ENCODE measurements around the gene UBASH3A. TPM values are rescaled to one million over a fixed set of nuclear protein-coding genes. Genes with fewer than 3 reads are reported as not detected.
A peak's percentile ranks its signal among the peaks of the same experiment; 100 is the strongest.

UBASH3A gene
- total RNA-seq, 2 experiments from 2014 or later, result 59.7 to 60.8 TPM

DNA sequence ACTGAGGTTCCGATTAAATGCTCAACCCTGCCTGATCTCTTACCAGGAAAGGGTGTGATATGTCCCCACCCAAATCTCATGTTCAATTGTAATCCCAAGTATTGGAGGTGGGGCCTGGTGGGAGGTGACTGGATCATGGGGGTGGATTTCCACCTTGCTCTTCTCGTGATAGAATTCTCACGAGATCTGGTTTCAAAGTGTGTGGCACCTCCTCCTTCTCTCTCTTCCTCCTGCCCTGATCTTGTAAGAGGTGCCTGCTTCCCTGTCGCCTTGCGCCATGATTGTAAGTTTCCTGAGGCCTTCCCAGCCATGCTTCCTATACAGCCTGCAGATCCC lies 57.5 kb downstream of the UBASH3A start:
- ChIA-PET POLR2A (interaction anchor here (1.2 to 1.3 kb wide), 2 partner anchors 38 to 57 kb away, joined by 3 read pairs; partner anchors contain the start of gene UBASH3A), CTCF (no interaction called here)
- no peaks in the 10 kb centered on the region for H3K9me3 ChIP-seq (ENCODE audit: control insufficient read depth in 1 of 2, insufficient read depth in 1 of 2, low read length in 2 of 2)
- Mint-ChIP-seq H3K4me1 (ENCODE audit: low read depth) (peaks cover 77% of the 10 kb centered on the region), H3K4me3 (peak overlapping the region; percentile 25), H3K9me3 (no peaks in the 10 kb centered on the region), H3K27me3 (no peaks in the 10 kb centered on the region), H3K36me3 (ENCODE audit: low read depth) (no peaks in the 10 kb centered on the region), H3K27ac (peak overlapping the region; percentile 94)
- H3K36me3 ChIP-seq (ENCODE audit: insufficient read depth, low read length), result no peaks in the 10 kb centered on the region
- no peak overlapping the region for H3K4me3 ChIP-seq (ENCODE audit: low read length)
- DNase-seq, result peak in 1 of 14 experiments; percentile 2
- H3K4me1 ChIP-seq (ENCODE audit: insufficient read depth, low read length), result peaks cover 56% of the 10 kb centered on the region
- ATAC-seq (ENCODE audit: poor library complexity), result no peak
- intact Hi-C loops (cut with DNase I, micrococcal nuclease), result loop anchor here (5.0 kb wide), 2 partner anchors 44 to 66 kb away; no protein-coding TSS in a partner anchor
- no peaks in the 10 kb centered on the region for H3K27me3 ChIP-seq (ENCODE audit: control insufficient read depth in 1 of 2, insufficient read depth in 2 of 2, low read length in 2 of 2)
- H3K27ac ChIP-seq (ENCODE audit: low read depth in 1 of 2, low read length in 2 of 2), result peak overlapping the region in 1 of 2 donors; percentile 41
- TF ChIP-seq, protein P1, sequence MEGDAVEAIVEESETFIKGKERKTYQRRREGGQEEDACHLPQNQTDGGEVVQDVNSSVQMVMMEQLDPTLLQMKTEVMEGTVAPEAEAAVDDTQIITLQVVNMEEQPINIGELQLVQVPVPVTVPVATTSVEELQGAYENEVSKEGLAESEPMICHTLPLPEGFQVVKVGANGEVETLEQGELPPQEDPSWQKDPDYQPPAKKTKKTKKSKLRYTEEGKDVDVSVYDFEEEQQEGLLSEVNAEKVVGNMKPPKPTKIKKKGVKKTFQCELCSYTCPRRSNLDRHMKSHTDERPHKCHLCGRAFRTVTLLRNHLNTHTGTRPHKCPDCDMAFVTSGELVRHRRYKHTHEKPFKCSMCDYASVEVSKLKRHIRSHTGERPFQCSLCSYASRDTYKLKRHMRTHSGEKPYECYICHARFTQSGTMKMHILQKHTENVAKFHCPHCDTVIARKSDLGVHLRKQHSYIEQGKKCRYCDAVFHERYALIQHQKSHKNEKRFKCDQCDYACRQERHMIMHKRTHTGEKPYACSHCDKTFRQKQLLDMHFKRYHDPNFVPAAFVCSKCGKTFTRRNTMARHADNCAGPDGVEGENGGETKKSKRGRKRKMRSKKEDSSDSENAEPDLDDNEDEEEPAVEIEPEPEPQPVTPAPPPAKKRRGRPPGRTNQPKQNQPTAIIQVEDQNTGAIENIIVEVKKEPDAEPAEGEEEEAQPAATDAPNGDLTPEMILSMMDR (IDR thresholded peaks at IDR 0.05), result no peak

DNA sequence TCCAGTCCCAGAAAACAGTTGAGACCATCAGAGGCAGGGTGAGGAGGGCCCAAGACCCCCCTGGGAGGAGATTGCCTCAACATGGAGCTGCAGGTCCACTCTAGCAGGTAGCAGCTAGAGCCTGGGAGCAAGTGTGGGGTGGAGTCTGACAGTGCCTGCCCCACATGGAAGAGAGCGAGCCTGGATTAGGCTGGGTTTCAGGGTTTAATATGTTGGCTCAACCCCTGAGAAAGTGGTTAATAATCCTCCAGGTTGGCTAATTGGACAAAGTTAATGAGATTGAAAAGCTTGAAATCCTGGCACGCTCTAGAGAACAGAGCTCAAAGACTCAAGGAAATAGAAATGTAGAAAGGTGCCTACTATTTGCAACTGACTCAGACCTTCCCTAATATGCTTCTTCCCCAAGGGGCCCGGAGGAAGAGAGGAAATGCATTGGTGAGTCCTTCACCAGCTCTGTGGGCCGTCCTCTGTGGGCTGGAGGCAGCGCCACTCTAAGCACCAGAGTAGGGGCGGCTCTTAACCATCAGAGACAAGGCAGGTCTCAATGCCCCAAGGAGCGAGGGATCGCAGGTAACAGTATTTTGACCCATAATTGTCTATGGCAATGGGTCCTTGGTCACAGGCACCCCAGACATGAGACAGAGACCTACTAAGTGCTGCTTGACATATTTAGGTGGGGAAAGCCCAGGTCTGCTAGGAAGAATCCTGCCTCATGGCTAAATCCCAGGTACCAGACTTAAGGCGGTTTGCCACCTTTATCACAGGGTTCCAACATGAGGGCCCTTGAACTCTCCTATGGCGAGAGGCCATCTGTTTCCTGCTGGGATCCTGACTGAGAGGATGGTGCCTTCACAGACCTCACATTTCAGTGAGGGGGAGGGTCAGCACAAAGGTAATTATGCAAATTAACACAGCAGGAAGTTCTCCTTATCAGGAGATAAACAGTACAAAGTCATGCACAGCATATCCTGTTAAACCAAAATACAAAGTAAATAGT lies 58.5 kb downstream of the UBASH3A start:
- peak overlapping the region; percentile 9 for H3K4me3 Mint-ChIP-seq
- peaks cover 73% of the 10 kb centered on the region for H3K4me1 Mint-ChIP-seq (ENCODE audit: low read depth)
- no peaks in the 10 kb centered on the region for H3K27me3 Mint-ChIP-seq
- intact Hi-C loops (cut with DNase I, micrococcal nuclease), result loop anchor here (5.0 kb wide), 2 partner anchors 45 to 65 kb away; no protein-coding TSS in a partner anchor
- Histone ChIP-seq H3K36me3 (ENCODE audit: insufficient read depth, low read length) (no peaks in the 10 kb centered on the region), H3K27me3 (ENCODE audit: control insufficient read depth in 1 of 2, insufficient read depth in 2 of 2, low read length in 2 of 2) (no peaks in the 10 kb centered on the region), H3K4me1 (ENCODE audit: insufficient read depth, low read length) (peaks cover 49% of the 10 kb centered on the region), H3K27ac (ENCODE audit: low read depth in 1 of 2, low read length in 2 of 2) (no peak overlapping the region), H3K4me3 (ENCODE audit: low read length) (no peak overlapping the region), H3K9me3 (ENCODE audit: control insufficient read depth in 1 of 2, insufficient read depth in 1 of 2, low read length in 2 of 2) (no peaks in the 10 kb centered on the region)
- TF ChIP-seq, protein P1 (IDR thresholded peaks at IDR 0.05), result no peak
- CTCF ChIA-PET, result no interaction called here
- POLR2A ChIA-PET, result interaction anchor here (1.3 kb wide), 1 partner anchor 58 kb away, joined by 3 read pairs; the partner anchor contains the start of gene UBASH3A
- H3K9me3 Mint-ChIP-seq, result no peaks in the 10 kb centered on the region
- ATAC-seq (ENCODE audit: poor library complexity) (no peak), DNase-seq (peak in 1 of 14 experiments; percentile 30)
- peak overlapping the region; percentile 94 for H3K27ac Mint-ChIP-seq
- no peaks in the 10 kb centered on the region for H3K36me3 Mint-ChIP-seq (ENCODE audit: low read depth)

DNA sequence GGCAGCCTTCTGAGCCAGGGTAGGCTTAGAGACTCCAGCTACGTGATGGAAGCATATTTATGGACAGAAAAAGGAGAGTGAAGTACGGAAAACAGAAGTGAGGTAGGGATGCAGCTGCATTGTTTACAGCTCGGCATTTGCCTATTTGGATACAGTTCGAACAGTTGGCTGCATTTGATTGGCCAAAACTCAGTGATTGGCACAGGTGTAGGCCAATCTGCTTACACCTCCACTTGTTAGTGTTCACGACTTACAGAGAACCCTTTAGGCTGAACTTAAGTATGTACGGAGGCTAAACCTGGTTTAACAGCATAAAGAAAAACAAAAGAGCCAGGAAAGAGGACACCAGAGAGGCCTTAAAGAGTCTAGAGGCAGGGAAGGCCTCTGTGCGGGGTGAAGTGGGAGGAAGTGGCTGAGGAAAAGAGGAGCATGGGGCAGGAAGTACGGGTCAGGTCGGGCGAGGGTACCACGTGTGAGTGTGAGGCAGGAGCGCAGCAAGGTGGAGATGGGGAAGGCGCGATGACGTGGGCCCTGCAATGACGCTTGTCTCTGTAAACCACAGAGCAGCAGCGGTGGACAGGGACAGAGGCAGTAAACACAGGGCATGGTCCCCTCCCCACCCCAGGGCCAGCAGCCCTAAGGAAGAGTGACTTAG lies 60.3 kb downstream of the UBASH3A start:
- peak overlapping the region; percentile 80 for H3K27ac Mint-ChIP-seq
- peaks cover 77% of the 10 kb centered on the region for H3K4me1 Mint-ChIP-seq (ENCODE audit: low read depth)
- intact Hi-C loops (cut with DNase I, micrococcal nuclease), result loop anchor here (1.0 to 5.0 kb wide), 4 partner anchors 32 to 63 kb away; partner anchors contain the start of gene RSPH1 (in 1 of the 2)
- Histone ChIP-seq H3K9me3 (ENCODE audit: control insufficient read depth in 1 of 2, insufficient read depth in 1 of 2, low read length in 2 of 2) (no peaks in the 10 kb centered on the region), H3K27me3 (ENCODE audit: control insufficient read depth in 1 of 2, insufficient read depth in 2 of 2, low read length in 2 of 2) (no peaks in the 10 kb centered on the region), H3K4me3 (ENCODE audit: low read length) (no peak overlapping the region), H3K27ac (ENCODE audit: low read depth in 1 of 2, low read length in 2 of 2) (peak overlapping the region in 1 of 2 donors; percentile 32), H3K36me3 (ENCODE audit: insufficient read depth, low read length) (no peaks in the 10 kb centered on the region), H3K4me1 (ENCODE audit: insufficient read depth, low read length) (peaks cover 52% of the 10 kb centered on the region)
- H3K27me3 Mint-ChIP-seq, result no peaks in the 10 kb centered on the region
- TF ChIP-seq, protein P1 (IDR thresholded peaks at IDR 0.05), result no peak
- DNase-seq, result peak; percentile 43 to 90 (median 58)
- ChIA-PET CTCF (no interaction called here), POLR2A (interaction anchor here (0.6 kb wide), 1 partner anchor 15 kb away, joined by 3 read pairs; no protein-coding TSS in a partner anchor)
- H3K4me3 Mint-ChIP-seq, result peak overlapping the region; percentile 66
- peak; percentile 71 for ATAC-seq (ENCODE audit: poor library complexity)
- H3K36me3 Mint-ChIP-seq (ENCODE audit: low read depth), result no peaks in the 10 kb centered on the region
- H3K9me3 Mint-ChIP-seq, result no peaks in the 10 kb centered on the region

Measured in CD4-positive, alpha-beta T cell (primary cell).